ENCODE measurements around the gene SULT1C3.
A peak's percentile ranks its signal among the peaks of the same experiment; 100 is the strongest.

The SULT1C3 gene

GRCh38 chr2:108301558-108301957 lies 61.8 kb downstream of the SULT1C3 start:
- DNase-seq (no peak), ATAC-seq (replicated peaks) (no peak)
- Mint-ChIP-seq H3K9me3 (no peaks in the 10 kb centered on the region), H3K4me1 (peaks cover 0 to 4% of the 10 kb centered on the region in 2 donors), H3K27ac (no peak overlapping the region), H3K36me3 (no peaks in the 10 kb centered on the region), H3K4me3 (no peak overlapping the region), H3K27me3 (peaks cover 0 to 4% of the 10 kb centered on the region in 2 donors)

- no peaks in the 10 kb centered on the region for H3K36me3 Mint-ChIP-seq
- peaks cover 4 to 5% of the 10 kb centered on the region in 2 donors for H3K27me3 Mint-ChIP-seq
- ATAC-seq (replicated peaks) (peak; percentile 46 to 68), DNase-seq (no peak)
- no peak overlapping the region for H3K27ac Mint-ChIP-seq
- H3K4me1 Mint-ChIP-seq, result peaks cover 0 to 4% of the 10 kb centered on the region in 2 donors
- H3K9me3 Mint-ChIP-seq, result no peaks in the 10 kb centered on the region
- no peak overlapping the region for H3K4me3 Mint-ChIP-seq
These were observed 65.2 kb downstream of the SULT1C3 start for GRCh38 chr2:108304975-108305374.

DNA sequence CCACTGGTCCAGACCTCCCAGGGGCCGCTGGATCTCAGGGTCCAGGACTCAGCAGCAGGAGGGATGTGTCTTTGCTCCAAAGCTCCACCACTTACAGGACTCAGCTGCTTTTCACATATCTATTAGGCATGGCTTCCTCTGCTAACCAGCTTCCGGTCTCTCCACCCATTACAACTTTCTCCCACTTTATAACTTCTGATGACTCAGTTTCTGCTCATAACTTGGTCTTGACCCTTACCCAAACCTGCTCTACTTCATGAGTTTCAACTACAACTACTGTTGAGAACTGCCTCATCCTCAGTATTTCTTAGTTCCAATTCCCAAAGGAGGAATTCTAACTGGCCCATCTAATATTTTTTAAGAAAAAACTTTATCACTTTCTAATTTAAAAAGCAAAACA lies 66.1 kb downstream of the SULT1C3 start:
- DNase-seq, result no peak
- H3K4me1 Mint-ChIP-seq, result peaks cover 0 to 4% of the 10 kb centered on the region in 2 donors
- H3K4me3 Mint-ChIP-seq, result no peak overlapping the region
- no peaks in the 10 kb centered on the region for H3K36me3 Mint-ChIP-seq
- peaks cover 3 to 5% of the 10 kb centered on the region in 2 donors for H3K27me3 Mint-ChIP-seq
- no peaks in the 10 kb centered on the region for H3K9me3 Mint-ChIP-seq
- H3K27ac Mint-ChIP-seq, result no peak overlapping the region
- no peak for ATAC-seq (replicated peaks)

DNA sequence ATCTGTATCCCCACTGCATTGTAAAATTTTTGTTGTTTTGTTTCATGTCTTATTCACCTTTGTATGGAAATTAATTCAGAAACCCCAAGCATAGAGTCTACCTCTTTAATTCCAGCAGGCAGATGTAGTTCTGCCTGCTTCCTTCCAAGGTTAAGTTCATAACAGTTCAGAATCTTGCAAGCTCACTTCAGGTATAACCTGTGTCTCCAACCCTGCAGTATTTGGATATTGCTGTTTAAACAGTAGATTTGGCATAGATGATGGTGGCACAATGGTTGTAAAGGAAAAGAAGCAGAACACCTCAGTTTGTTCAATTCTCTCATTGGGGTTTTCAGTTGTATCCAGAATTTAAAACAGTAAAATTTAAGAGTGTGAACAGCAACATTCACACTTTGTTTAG lies 70.1 kb downstream of the SULT1C3 start:
- Mint-ChIP-seq H3K27ac (no peak overlapping the region), H3K4me1 (no peaks in the 10 kb centered on the region), H3K9me3 (no peaks in the 10 kb centered on the region), H3K36me3 (peaks cover 0 to 2% of the 10 kb centered on the region in 2 donors), H3K4me3 (no peak overlapping the region), H3K27me3 (peaks cover 0 to 5% of the 10 kb centered on the region in 2 donors)
- no peak for DNase-seq
- ATAC-seq (replicated peaks), result no peak
